Activated CD4-positive, CD25-positive, alpha-beta regulatory T cell treated with anti-CD3 and anti-CD28 coated beads, Interleukin-2, amount 50 U/mL, for 16 hours (primary cell): ENCODE results near the gene RBPJ.
"Not testable (repeated sequence)": the region's sequence is repeated elsewhere in the genome, so short reads cannot be mapped to it uniquely, and the experiment has no call there.

ENCODE experiments used
- DNase-seq: peaks from one replicate; pipeline ENCODE4 v3.0.0-alpha.2; 2020; ENCODE audit warnings: low read depth, low spot score

Gene RBPJ

GRCh38 chr4:26372525-26373172, 51.8 kb downstream of the RBPJ start:
- DNase-seq, result peak; percentile 18

- no peak for DNase-seq
Measured at GRCh38 chr4:26375551-26375950, 54.7 kb downstream of the RBPJ start.

- DNase-seq, result no peak
Measured at GRCh38 chr4:26377328-26378311, 56.8 kb downstream of the RBPJ start.

- DNase-seq, result no peak
Measured at GRCh38 chr4:26379837-26380236, 59.0 kb downstream of the RBPJ start.

- no peak for DNase-seq
Measured at GRCh38 chr4:26380740-26381139, 59.9 kb downstream of the RBPJ start.

- DNase-seq, result no peak
Measured at GRCh38 chr4:26384380-26385057, 63.7 kb downstream of the RBPJ start.

GRCh38 chr4:26385690-26386089, 64.9 kb downstream of the RBPJ start:
- no peak for DNase-seq

GRCh38 chr4:26386386-26386785, 65.6 kb downstream of the RBPJ start:
- DNase-seq, result no peak

- no peak for DNase-seq
Measured at GRCh38 chr4:26388671-26389070, 67.9 kb downstream of the RBPJ start.

GRCh38 chr4:26397086-26397485, 76.3 kb downstream of the RBPJ start:
- DNase-seq, result no peak

- no peak for DNase-seq
Measured at GRCh38 chr4:26400132-26400531, 79.3 kb downstream of the RBPJ start.

GRCh38 chr4:26402017-26402416, 81.2 kb downstream of the RBPJ start:
- not testable (repeated sequence) for DNase-seq

- no peak for DNase-seq
Measured at GRCh38 chr4:26402458-26402857, 81.6 kb downstream of the RBPJ start.

- no peak for DNase-seq
Measured at GRCh38 chr4:26404743-26405206, 84.0 kb downstream of the RBPJ start.

GRCh38 chr4:26406346-26406975, 85.6 kb downstream of the RBPJ start:
- no peak for DNase-seq

GRCh38 chr4:26407476-26407875, 86.7 kb downstream of the RBPJ start:
- DNase-seq, result no peak

GRCh38 chr4:26410385-26411293, 89.8 kb downstream of the RBPJ start:
- DNase-seq, result peak; percentile 11

GRCh38 chr4:26412381-26413372, 91.9 kb downstream of the RBPJ start:
- DNase-seq, result no peak

GRCh38 chr4:26413582-26413981, 92.8 kb downstream of the RBPJ start:
- DNase-seq, result no peak
